K562 treated with DMSO at 1 percent for 48 hours (cell line): Measurements from ENCODE around the gene MIEF2. TPM values are rescaled to one million over a fixed set of nuclear protein-coding genes. Genes with fewer than 3 reads are reported as not detected.

Experiments
- total RNA-seq: library from RNA; unstranded; fragments of 300-600 nt; gene quantifications from 2 replicates; pipeline ENCODE4 v1.2.3, GENCODE V29; 2022; ENCODE audit warnings: low replicate concordance; ENCODE audit errors: extremely low read depth

MIEF2 gene, protein sequence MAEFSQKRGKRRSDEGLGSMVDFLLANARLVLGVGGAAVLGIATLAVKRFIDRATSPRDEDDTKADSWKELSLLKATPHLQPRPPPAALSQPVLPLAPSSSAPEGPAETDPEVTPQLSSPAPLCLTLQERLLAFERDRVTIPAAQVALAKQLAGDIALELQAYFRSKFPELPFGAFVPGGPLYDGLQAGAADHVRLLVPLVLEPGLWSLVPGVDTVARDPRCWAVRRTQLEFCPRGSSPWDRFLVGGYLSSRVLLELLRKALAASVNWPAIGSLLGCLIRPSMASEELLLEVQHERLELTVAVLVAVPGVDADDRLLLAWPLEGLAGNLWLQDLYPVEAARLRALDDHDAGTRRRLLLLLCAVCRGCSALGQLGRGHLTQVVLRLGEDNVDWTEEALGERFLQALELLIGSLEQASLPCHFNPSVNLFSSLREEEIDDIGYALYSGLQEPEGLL
- total RNA-seq = not detected in 2 replicates

DNA sequence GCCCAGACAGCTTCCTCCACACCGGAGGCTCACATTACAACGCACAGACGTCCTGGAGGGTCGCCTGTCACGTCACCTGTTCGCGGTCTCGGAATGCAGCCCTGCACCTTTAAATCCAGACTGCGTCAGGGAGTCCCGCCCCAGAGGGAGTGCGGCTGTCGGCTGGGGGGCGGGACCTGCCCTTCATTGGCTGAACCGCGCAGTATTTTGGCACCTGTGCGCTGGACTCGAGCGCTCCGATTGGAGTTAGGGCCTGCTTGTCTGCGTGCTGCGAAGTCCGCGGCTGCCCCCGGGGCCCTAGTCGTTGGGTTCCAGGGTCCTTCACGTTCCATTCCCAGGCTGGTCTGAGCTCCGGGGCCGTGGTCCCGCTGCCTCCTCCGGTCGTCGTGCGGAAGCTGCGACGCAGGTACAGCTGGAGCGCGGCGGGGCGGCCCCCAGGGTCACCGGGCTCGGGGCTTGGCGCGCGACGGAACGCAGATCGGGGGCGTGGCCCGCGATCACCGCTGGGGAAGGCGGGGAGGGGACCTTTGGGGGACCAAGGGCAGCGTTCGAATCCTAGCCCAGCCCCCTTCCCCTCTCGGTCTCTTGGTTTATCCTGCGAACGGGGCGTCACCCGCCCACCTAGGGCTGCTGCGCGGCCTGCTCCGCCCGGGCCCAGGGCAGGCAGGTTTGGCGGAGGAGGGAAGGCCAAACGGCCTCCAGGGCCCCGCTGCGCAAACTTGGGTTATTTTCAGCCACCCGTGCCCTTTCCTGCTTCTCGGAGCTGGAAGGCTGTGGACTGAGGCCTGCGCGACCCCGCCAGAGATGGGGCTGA lies at the start of gene MIEF2:
Gene MIEF2 (plus strand): TSS at position 331 of the 814 bp plus-strand sequence. CDS start 2,059 bp downstream, outside the sequence.

GRCh38 chr17:18225121-18225641 lies 35.3 kb upstream of the MIEF2 start, which contains the start of gene LLGL1:
LLGL1 (plus strand) TSS chr17:18225635; CDS start chr17:18225683, 48 bp downstream.

GRCh38 chr17:18258356-18259038 lies 2.0 kb upstream of the MIEF2 start, which contains the start of gene FLII:
FLII (minus strand) TSS chr17:18258738; CDS start chr17:18258690, 48 bp downstream.

GRCh38 chr17:18314731-18315561 lies 54.5 kb downstream of the MIEF2 start, which contains the start of the genes SMCR8 and TOP3A:
SMCR8 (plus strand) TSS chr17:18315293; CDS start chr17:18315790, 497 bp downstream.
TOP3A (minus strand) TSS chr17:18314994; CDS start chr17:18314778, 216 bp downstream.

Other genes starting within 250 kb of the MIEF2 start
- gene ATPAF2, start 221.5 kb upstream of the MIEF2 start, total RNA-seq = not detected in 2 replicates
- gene GID4, start 221.3 kb upstream of the MIEF2 start, total RNA-seq = not detected in 2 replicates
- gene DRG2, start 172.7 kb upstream of the MIEF2 start, total RNA-seq = not detected in 2 replicates
- gene MYO15A, start 151.9 kb upstream of the MIEF2 start, total RNA-seq = not detected in 2 replicates
- not detected in 2 replicates for gene ALKBH5, start 76.8 kb upstream of the MIEF2 start, total RNA-seq
- not detected in 2 replicates for gene LLGL1, start 35.0 kb upstream of the MIEF2 start, total RNA-seq
- 710 TPM in 1 of 2 replicates, not detected in the other for gene FLII, start 1.9 kb upstream of the MIEF2 start, total RNA-seq
- gene TOP3A, start 54.3 kb downstream of the MIEF2 start, total RNA-seq = 176 TPM in 1 of 2 replicates, not detected in the other
- not detected in 2 replicates for gene SMCR8, start 54.6 kb downstream of the MIEF2 start, total RNA-seq
- not detected in 2 replicates for gene SHMT1, start 102.9 kb downstream of the MIEF2 start, total RNA-seq
- not detected in 2 replicates for gene EVPLL, start 117.1 kb downstream of the MIEF2 start, total RNA-seq
- not detected in 2 replicates for gene LGALS9C, start 216.1 kb downstream of the MIEF2 start, total RNA-seq